HEK293T (cell line): ENCODE results near the gene THOC5.

Source experiments
- CTCF ChIA-PET: fragments of 350-600 bp; formaldehyde crosslinking; extraction: SDS; loops from one replicate; lab custom pipeline; 2021; ENCODE audit warnings: antibody characterized with exemption, inconsistent platforms; lab: Yijun Ruan, JAX
- POLR2A ChIA-PET: fragments of 350-600 bp; formaldehyde crosslinking; extraction: SDS; loops from one replicate; lab custom pipeline; 2020; ENCODE audit warnings: antibody characterized with exemption, inconsistent platforms; lab: Yijun Ruan, JAX
- DNase-seq: peaks from one replicate; pipeline ENCODE4 v3.0.0; 2012; ENCODE audit warnings: mixed read lengths; ENCODE audit errors: extremely low spot score
- ARNT ChIP-seq: fragments of 450-650 bp; IDR thresholded peaks from 2 replicates; pipeline ENCODE4 v1.6.1; 2017; ENCODE audit warnings: mild to moderate bottlenecking
- BHLHE40 ChIP-seq: fragments of 450-650 bp; IDR thresholded peaks from 2 replicates; pipeline ENCODE4 v1.6.1; 2016; ENCODE audit warnings: mild to moderate bottlenecking, moderate library complexity, borderline replicate concordance
- CTBP1 ChIP-seq: fragments of 450-650 bp; IDR thresholded peaks from 2 replicates; pipeline ENCODE4 v1.6.1; 2016; ENCODE audit warnings: borderline replicate concordance
- ELF4 ChIP-seq: fragments of 450-650 bp; IDR thresholded peaks from 2 replicates; pipeline ENCODE4 v1.6.1; 2017; ENCODE audit warnings: antibody characterized with exemption
- FOXA1 ChIP-seq: fragments of 450-650 bp; IDR thresholded peaks from 2 replicates; pipeline ENCODE4 v1.6.1; 2016; ENCODE audit warnings: mild to moderate bottlenecking
- FOXK2 ChIP-seq: fragments of 450-650 bp; IDR thresholded peaks from 2 replicates; pipeline ENCODE4 v1.6.1; 2016; ENCODE audit warnings: mild to moderate bottlenecking
- FOXM1 ChIP-seq: fragments of 450-650 bp; IDR thresholded peaks from 2 replicates; pipeline ENCODE4 v1.6.1; 2017; ENCODE audit warnings: mild to moderate bottlenecking, borderline replicate concordance
- HDGF ChIP-seq: fragments of 450-650 bp; IDR thresholded peaks from 2 replicates; pipeline ENCODE4 v1.6.1; 2017; ENCODE audit warnings: antibody characterized with exemption, borderline replicate concordance
- L3MBTL2 ChIP-seq: fragments of 450-650 bp; conservative IDR thresholded peaks from 2 replicates; pipeline ENCODE4 v1.6.1; 2016; ENCODE audit warnings: mild to moderate bottlenecking
- LEF1 ChIP-seq: fragments of 450-650 bp; IDR thresholded peaks from 2 replicates; pipeline ENCODE4 v1.6.1; 2017; ENCODE audit warnings: mild to moderate bottlenecking, borderline replicate concordance
- NFRKB ChIP-seq: fragments of 450-650 bp; IDR thresholded peaks from 2 replicates; pipeline ENCODE4 v1.6.1; 2016; ENCODE audit warnings: mild to moderate bottlenecking, moderate library complexity
- PKNOX1 ChIP-seq: fragments of 450-650 bp; IDR thresholded peaks from 2 replicates; pipeline ENCODE4 v1.6.1; 2016
- SP1 ChIP-seq: fragments of 450-650 bp; IDR thresholded peaks from 2 replicates; pipeline ENCODE4 v1.6.1; 2017
- SUZ12 ChIP-seq: fragments of 450-650 bp; IDR thresholded peaks from 2 replicates; pipeline ENCODE4 v1.6.1; 2016; ENCODE audit warnings: mild to moderate bottlenecking
- TARDBP ChIP-seq: fragments of 450-650 bp; IDR thresholded peaks from 2 replicates; pipeline ENCODE4 v1.6.1; 2016
- ZNF384 ChIP-seq: fragments of 450-650 bp; IDR thresholded peaks from 2 replicates; pipeline ENCODE4 v1.6.1; 2016

The THOC5 gene

GRCh38 chr22:29541845-29542244 is 11.7 kb downstream of the THOC5 start:
- DNase-seq, result no peak
- ChIA-PET CTCF (no interaction called here), POLR2A (interaction anchor here (4.1 kb wide), 1 partner anchor 12 kb away, joined by 30 read pairs; the partner anchor contains the start of gene THOC5)
- TF ChIP-seq SP1 (no peak), L3MBTL2 (no peak), ARNT (no peak), PKNOX1 (no peak), ELF4 (no peak), HDGF (no peak), FOXA1 (no peak), FOXK2 (no peak), NFRKB (no peak), LEF1 (no peak), BHLHE40 (no peak)

GRCh38 chr22:29539105-29539504 is 14.5 kb downstream of the THOC5 start:
- TF ChIP-seq SUZ12, result no peak
- no peak for TF ChIP-seq ELF4
- TF ChIP-seq FOXK2, result no peak
- no peak for TF ChIP-seq CTBP1
- TF ChIP-seq LEF1, result no peak
- TF ChIP-seq ARNT, result no peak
- no peak for TF ChIP-seq L3MBTL2
- no peak for TF ChIP-seq FOXA1
- no peak for TF ChIP-seq FOXM1
- no peak for TF ChIP-seq ZNF384
- POLR2A ChIA-PET, result interaction anchor here (1.7 kb wide), 1 partner anchor 15 kb away, joined by 6 read pairs; the partner anchor contains the start of gene THOC5
- CTCF ChIA-PET, result interaction anchor here (0.7 kb wide), 1 partner anchor 14 kb away, joined by 3 read pairs; the partner anchor contains the start of gene THOC5
- no peak for DNase-seq

- CTCF ChIA-PET, result no interaction called here
- TF ChIP-seq ARNT (no peak), SP1 (no peak), ZNF384 (no peak), FOXK2 (no peak), BHLHE40 (no peak), TARDBP (no peak), HDGF (no peak), PKNOX1 (no peak), FOXA1 (no peak), L3MBTL2 (no peak), FOXM1 (no peak), NFRKB (no peak), CTBP1 (no peak), ELF4 (no peak), SUZ12 (no peak), LEF1 (no peak)
- DNase-seq, result no peak
- POLR2A ChIA-PET, result interaction anchor here (2.0 kb wide), 1 partner anchor 17 kb away, joined by 6 read pairs; the partner anchor contains the start of gene THOC5
Measured at GRCh38 chr22:29536411-29536810, 17.1 kb downstream of the THOC5 start.

- CTCF ChIA-PET, result no interaction called here
- TF ChIP-seq LEF1, result no peak
- no peak for TF ChIP-seq FOXA1
- TF ChIP-seq NFRKB, result no peak
- TF ChIP-seq BHLHE40, result no peak
- TF ChIP-seq FOXK2, result no peak
- no peak for TF ChIP-seq L3MBTL2
- no peak for TF ChIP-seq TARDBP
- POLR2A ChIA-PET, result interaction anchor here (2.9 kb wide), 1 partner anchor 22 kb away, joined by 6 read pairs; the partner anchor contains the start of gene THOC5
- no peak for DNase-seq
Measured at GRCh38 chr22:29531419-29531818, 22.1 kb downstream of the THOC5 start.

GRCh38 chr22:29530716-29531115 is 22.8 kb downstream of the THOC5 start:
- TF ChIP-seq L3MBTL2 (no peak), BHLHE40 (no peak), LEF1 (no peak), FOXA1 (no peak), FOXK2 (no peak), ELF4 (no peak), HDGF (no peak)
- ChIA-PET POLR2A (interaction anchor here (2.9 kb wide), 1 partner anchor 23 kb away, joined by 6 read pairs; the partner anchor contains the start of gene THOC5), CTCF (interaction anchor here (1.3 kb wide), 1 partner anchor 23 kb away, joined by 5 read pairs; the partner anchor contains the start of gene THOC5)
- no peak for DNase-seq

GRCh38 chr22:29528144-29528543 is 25.4 kb downstream of the THOC5 start:
- ChIA-PET POLR2A (interaction anchor here (0.8 kb wide), 1 partner anchor 25 kb away, joined by 4 read pairs; the partner anchor contains the start of gene THOC5), CTCF (interaction anchor here (0.9 kb wide), 1 partner anchor 46 kb away, joined by 4 read pairs; no protein-coding TSS in a partner anchor)
- DNase-seq, result no peak
- TF ChIP-seq FOXK2 (no peak), CTBP1 (no peak), ARNT (no peak), HDGF (no peak), SUZ12 (no peak), L3MBTL2 (no peak), ELF4 (no peak), FOXM1 (no peak), FOXA1 (no peak), TARDBP (no peak), BHLHE40 (no peak), LEF1 (no peak), PKNOX1 (no peak)
